SKM-1 treated with dmso at 0.1 percent for 144 hours (cell line): Measurements from ENCODE around the gene BAZ2A.
"Not testable (repeated sequence)": the region's sequence is repeated elsewhere in the genome, so short reads cannot be mapped to it uniquely, and the experiment has no call there.

Source experiments
- DNase-seq: peaks from one replicate; lab custom pipeline; 2025; ENCODE audit not compliant: unreplicated experiment; lab: John Stamatoyannopoulos, UW

BAZ2A gene

DNA sequence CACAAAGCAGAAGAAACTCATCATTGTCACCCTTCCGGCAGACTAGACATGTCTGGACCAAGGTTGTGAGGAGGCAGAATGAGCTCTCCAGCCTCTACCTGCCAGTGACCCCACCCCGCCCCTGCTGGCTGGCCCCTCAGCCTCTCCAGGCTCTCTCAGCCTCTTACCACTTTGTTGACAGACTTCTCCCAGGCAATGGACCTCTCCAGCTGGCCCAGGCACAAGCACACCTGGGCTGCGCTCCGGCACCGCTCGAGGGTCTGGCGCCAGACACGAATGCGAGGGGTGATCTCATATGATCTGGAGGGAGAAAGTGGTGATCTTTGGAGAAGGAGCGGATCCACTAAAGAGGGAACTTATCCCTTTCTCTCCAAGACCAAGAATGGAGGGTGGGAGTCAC lies 30.3 kb downstream of the BAZ2A start:
- DNase-seq, result no peak

DNA sequence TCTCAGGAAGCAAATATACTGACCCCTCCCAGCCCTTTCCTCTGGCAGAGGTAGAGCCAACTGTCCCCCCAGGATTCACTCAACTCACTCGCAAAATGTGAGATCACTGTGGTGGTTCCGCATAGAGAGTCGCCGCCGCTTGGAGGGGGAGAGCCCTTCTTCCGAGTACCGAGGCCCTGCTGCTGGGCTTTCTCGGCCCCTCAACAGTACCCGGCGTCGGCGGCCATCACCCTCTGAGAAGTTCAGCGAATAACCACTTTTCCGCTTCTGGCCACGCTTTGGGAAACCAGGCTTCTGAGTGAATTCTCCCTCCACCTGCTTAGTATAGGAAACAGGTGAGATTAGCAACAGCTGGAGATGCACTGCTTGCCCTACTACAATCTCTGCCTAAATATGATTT lies 31.1 kb downstream of the BAZ2A start:
- DNase-seq, result no peak

DNA sequence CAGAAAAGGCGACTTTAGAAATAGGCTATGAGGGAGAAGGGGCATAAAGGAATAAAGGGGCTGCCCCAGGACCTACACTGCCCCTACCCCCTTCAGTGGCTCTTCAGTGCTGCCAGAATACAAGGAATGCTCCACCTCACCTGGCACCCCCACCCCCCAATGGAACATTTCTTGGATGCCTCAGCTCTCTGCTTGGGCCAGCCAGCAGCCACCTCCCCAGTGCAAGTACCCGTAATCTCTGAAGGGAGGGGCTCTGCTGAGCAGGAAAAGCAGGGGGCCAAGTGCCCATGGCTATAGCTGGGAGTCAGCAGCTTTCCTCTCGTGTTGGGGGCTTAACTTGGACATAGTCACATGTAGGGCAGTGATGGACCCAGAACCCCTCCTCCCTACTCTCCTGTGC lies 33.3 kb downstream of the BAZ2A start:
- no peak for DNase-seq

DNA sequence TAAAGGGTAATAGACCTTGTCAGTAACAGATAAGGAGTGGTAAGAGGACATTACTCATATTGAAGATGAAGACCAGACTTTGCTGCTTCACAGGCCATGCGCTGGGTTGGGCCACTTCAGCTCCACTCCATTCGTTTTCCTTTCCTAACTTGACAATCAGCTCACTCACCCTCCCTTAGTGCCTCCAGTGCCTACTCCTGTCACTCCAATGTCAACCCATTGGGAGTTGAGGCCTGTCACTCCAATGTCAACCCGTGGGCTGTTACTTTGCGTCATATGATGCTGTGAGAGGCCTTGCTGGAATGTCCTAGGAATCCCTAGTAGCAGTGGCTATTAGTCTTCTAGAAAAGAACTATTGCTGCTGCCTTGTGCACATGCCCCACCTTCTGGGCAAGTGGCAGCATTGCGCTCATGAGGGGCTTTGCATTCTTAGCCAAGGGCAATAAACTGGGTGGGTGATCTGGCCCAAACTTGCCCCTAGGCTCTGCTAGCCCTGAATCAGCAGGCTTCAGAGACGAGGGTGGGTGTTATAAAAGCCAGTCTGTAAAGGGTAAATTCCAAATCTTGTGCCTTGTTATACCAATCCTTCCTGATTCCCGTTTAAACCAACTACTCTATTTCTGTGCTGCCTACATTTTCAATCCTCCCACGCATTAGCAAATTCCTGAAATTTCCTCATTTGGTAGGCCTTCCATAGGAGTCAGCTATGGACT lies 36.1 kb downstream of the BAZ2A start:
- DNase-seq, result no peak

DNA sequence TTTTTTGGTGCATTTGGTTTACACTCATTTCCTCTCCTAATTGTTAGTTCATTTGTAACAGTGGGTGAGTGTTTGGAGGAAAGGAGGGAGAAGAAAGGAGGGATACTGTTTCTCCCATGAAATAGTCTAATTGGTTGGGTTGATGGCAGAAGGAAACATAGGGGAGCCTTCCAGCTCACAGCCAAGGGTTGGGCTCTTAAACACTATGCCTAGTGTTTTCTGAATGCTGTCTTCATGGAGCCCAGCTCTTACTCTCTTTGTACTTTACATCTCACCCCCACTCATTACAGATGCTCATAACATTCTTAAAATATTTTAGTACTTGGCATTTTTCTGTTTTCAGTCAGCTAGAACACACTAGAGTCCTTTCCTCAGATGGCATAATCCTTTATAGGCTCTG lies 38.2 kb downstream of the BAZ2A start:
- no peak for DNase-seq

DNA sequence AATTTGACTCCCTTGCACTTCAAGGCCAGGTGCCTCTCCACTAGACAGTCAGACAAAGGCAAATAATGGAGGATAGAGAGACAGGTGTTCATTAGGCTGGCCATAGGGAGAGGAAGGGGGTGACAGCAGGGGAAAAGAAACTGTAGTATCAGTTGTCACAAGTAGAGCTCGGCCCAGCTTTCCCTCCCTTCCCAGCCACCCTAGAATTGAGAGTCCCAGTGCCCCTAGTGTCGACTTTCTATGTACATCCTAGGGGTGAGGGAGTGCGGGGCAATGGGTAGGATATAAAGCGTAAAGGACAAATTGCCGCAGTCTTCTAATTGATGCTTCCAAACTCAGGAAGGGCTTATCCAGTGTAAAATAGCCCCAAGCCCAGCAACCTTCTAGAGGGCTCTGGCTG lies 39.0 kb downstream of the BAZ2A start:
- DNase-seq, result no peak

DNA sequence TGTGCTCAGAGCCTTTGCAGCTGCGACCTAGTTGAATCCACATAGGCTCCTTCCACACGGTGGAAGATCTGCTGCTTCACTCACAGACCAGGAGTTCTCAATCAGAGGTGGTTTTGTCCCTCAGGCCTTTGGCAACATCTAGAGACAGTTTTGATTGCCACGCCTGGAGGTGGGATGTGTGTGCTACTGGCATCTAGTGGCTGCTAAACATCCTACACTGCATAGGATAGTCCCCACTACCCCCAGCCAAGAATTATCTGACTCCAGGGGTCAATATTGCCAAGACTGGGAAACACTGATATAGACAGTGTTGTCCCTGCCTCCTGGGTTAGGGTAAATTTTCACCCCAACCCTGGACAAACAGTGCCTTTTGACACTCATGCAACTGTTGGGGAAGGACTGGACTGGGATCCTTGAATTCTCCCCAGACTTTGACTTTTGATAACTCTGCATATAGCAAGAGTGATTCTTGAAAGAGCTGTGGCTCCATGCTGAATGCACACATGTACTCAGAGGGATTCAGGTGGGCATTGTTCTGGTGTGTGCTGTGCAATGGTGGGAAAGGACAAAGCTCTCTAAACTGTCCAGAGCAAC lies 39.8 kb downstream of the BAZ2A start:
- DNase-seq, result no peak

DNA sequence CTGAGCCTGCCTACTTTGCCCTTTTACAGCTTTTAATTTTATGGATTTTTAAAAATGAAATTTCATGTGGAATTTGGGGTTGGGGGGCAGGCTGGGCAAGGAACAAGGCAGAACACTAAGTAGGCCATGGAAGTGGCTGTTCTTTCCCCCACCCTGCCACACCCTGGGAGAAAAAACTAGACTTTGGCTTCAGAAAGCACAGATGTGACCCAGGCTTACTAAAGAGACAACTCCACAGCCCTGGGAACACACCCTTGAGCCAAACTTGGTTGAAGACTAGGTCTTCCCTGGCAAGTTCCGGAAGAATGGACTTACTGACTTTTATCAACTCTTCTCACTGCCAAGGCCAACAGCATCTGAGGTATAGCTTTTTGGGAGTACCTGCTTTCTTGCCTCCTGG lies 40.3 kb downstream of the BAZ2A start:
- DNase-seq, result no peak

DNA sequence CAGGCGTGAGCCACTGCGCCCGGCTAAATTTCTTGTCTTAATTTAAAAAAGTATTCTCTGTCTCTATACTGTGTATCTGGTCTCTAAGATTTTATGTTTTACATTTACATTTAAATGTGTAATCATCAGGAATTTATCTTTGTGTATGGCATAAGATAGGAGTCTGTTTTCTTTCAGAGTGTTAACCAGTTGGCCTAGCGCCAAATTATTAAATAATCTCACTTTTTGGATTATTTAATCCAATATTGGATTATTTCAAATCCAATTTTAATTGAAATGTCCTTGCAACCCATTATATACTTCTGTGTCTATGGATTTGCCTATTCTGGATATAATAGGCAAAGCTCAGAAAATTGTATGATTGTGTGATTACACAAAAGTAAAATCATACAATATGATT lies 45.0 kb downstream of the BAZ2A start:
- no peak for DNase-seq

DNA sequence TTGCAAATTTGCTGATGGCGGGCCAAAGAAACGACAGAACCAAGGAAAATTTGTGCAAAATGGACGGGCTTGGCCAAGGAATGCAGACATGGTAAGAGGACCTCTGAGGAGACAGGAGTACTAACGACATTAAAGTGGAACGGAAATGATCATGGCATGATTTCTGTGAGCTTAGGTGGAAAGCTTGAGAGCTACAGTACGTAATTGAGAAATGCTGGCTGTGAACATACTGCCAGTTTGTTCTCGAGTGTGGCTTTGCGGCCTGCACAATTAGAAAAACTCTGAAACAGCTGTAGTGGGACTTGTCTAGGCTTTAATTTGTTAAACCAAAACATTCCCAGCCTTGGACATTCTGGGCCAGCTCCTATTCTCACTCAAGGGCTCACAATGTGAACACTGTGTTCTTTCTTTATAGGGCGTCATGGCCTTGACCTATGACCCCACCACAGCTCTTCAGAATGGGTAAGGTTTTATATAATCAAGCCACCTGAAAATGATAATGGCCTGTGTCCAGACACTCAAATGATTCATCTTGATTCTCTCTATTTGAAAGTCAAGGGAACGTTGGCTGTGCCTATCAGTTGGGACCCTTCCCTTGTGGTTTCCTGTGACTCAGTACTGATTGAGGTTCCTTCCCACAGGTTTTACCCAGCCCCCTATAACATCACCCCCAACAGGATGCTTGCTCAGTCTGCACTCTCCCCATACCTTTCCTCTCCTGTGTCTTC lies 48.5 kb downstream of the BAZ2A start:
- no peak for DNase-seq

DNA sequence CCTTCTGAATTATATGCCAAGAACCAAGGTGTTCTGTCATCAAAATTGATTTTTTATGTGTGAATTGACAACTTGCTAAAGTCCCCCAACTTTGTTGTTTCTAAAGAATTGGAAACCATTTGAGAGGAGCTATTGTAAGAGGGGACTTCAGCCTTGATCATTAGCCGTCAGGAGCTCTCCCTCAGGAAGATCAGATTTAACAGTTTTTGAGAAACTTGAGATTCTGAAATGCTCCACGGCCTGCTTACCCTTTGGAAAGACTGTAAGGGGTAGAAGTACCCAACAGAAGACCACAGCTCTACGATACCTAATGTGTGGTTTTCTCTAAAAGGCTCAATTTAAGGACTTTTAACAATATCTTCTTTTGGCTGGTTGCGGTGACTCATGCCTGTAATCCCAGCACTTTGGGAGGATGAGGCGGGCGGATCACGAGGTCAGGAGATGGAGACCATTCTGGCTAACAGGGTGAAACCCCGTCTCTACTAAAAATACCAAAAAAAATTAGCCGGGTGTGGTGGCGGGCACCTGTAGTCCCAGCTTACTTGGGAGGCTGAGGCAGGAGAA lies 51.1 kb downstream of the BAZ2A start:
- DNase-seq, result no peak

DNA sequence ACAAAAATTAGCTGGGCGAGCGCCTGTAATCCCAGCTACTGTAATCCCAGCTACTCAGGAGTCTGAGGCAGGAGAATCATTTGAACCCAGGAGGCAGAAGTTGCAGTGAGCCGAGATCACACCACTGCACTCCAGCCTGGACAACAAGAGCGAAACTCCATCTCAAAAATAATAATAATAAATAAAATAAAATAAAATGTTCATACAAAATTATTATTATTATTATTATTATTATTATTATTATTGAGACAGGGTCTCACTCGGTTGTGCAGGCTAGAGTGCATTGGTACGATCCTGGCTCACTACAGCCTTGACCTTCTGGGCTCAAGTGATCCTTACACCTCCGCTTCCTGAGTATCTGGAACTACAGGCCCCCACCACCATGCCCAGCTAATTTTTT lies 52.9 kb downstream of the BAZ2A start:
- not testable (repeated sequence) for DNase-seq

DNA sequence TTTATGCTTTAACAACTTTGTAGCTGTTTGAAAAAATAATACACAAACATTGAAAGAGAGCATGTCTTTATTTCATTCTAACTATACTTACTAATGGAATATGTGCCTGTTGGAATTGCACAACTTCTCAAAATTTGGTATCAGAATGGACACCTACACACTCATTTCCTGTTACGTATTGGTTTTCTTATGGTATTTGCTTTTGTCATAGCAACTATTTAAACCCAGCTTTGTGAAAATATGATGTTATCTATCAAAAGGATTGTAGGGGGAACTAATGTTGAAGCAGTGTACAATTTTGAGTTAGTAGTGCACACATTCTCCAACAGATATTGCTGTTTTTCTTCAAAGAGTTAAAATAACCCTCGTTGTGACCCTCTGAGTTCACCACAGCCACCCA lies 55.9 kb downstream of the BAZ2A start:
- no peak for DNase-seq

DNA sequence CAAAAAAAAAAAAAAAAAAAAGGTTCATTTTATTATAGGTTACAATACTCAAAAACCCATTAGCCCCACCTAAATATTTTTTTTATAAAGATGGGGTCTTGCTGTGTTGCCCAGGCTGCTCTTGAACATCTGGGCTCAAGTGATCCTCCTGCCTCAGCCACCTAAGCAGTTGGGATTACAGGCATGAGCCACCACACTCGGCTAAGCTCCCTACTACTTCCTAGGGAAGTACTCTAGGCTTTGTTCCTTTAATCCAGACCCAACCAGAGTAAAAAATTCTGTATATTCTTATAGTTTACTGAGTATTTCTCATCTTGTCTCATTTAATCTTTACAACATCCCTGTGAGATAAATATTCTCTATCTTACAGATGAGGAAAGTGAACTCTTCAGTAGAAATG lies 57.8 kb downstream of the BAZ2A start:
- DNase-seq, result no peak

DNA sequence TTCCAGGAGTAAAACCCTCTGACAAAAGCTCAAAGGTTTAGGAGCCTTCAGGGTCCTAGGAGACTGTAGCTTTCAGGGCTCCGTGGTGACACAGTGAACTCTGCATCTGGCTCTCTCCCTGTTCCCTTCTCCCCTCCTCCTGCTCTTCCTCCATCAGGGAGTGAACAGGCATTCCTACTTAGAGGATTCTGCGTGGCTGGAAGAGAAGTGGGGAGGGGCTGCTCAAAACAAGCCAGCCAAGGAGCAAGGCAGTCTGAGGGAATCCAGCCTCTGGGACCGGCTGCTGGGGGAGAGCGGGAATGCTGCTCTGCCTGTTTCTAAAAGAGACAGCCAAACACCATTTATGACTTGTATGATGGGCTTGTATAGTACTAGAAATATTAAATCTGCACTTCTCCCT lies 59.0 kb downstream of the BAZ2A start:
- DNase-seq, result no peak

DNA sequence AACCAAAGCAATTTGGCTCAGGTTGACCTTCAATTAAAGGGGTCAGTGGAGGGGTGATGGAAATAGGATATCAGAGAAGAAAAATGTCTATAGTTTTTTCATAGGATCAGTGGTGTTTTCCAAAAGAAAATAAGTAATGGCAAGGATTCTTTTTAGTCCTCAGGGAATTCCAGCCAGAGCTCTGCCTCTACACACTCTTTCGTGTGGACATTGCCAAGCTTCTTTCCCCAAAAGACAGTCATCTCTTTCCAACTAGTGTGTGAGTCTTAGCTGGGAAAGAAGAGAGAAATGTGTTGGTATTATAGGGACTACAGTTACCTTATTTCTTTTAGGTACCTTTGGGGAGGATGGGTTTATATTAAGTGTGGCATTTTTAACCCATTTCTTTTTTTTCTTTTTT lies 62.0 kb downstream of the BAZ2A start:
- DNase-seq, result no peak

DNA sequence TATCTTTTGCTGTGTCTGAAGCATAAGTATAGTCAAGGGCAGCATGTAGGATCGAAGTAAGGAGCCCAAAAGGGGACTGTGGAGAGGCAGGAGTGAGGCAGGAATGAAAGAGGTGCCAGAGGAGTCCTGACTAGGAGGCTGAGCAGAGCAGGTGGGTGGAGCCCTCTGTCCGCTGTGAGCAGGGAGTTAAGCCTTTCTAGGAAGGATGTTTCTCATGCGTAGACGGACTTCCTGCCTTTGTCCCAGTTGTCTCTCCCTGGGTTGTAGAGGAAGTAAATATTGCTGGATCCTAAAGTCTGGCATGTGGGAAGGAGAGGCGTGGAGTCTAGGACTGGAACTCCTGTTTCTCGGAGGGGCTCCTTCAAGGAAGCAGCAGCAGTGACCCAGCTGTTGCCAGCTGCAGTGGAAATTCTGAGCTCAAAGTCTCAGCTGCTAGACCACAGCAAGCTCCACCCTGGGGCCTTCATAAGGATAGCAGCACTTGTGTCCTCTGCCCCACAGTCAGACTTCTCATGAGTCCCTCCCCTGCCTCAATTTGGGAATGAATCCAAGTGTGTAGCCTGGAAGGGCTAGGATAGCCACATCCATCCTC lies 64.5 kb downstream of the BAZ2A start:
- no peak for DNase-seq

DNA sequence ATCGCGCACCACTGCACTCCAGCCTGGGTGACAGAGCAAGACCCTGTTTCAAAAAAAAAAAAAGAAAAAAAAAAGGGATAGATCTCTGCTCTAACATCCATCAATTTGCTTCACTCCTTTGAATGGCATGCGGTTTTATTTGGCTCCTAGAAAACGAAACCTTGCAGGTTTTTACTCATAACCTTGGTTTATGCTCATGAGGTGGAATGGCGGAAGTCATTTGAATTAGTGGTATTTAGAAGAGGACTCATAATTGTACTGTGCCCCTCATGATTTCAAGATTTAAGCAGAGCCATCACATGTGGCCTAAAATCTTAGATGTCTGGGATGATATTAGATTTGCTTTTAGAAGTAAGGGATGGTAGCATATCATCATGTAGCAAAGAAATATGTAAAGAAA lies 79.1 kb downstream of the BAZ2A start:
- no peak for DNase-seq

DNA sequence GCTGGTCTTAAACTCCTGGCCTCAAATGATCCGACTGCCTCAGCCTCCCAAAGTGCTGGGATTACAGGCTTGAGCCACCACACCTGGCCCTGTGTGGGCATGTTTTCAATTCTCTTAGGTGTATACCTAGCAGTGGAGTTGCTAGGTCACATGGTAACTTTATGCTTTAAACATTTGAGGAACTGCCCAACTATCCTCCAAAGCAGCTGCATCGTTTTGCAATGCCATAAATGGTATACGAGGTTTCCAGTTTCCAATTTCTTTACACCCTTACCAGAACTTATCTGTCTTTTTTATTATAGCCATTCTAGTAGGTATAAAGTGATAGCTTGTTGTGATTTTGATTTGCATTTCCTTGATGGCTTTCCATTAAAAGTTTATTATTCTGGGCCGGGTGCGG lies 83.4 kb downstream of the BAZ2A start:
- no peak for DNase-seq
